ENCODE data around the gene SLC22A31.

DNA sequence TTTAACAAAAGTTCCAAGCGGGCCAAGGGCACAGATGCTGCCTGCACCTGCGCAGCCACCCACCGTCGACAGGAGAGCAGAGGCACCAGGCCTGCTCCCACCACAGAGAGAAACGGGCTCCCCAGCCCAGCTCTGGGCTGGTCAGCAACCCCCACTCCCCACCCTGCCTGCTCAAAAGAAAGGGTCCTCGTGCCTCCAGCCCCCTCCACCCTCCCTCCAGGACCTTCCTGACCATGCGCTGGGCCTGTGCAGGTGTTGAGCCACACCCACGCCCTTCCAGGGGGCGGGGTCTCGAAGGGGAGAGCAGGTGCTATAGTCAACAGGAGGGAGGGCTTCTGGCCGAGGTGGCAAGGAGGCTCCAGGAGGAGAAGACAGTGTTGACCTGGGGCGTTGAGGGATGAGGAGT lies 42.5 kb upstream of the SLC22A31 start:
- TF ChIP-seq POLR2A (IDR thresholded peaks at IDR 0.05): no peak
- TF ChIP-seq, protein P1, sequence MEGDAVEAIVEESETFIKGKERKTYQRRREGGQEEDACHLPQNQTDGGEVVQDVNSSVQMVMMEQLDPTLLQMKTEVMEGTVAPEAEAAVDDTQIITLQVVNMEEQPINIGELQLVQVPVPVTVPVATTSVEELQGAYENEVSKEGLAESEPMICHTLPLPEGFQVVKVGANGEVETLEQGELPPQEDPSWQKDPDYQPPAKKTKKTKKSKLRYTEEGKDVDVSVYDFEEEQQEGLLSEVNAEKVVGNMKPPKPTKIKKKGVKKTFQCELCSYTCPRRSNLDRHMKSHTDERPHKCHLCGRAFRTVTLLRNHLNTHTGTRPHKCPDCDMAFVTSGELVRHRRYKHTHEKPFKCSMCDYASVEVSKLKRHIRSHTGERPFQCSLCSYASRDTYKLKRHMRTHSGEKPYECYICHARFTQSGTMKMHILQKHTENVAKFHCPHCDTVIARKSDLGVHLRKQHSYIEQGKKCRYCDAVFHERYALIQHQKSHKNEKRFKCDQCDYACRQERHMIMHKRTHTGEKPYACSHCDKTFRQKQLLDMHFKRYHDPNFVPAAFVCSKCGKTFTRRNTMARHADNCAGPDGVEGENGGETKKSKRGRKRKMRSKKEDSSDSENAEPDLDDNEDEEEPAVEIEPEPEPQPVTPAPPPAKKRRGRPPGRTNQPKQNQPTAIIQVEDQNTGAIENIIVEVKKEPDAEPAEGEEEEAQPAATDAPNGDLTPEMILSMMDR (IDR thresholded peaks at IDR 0.05): no peak
- TF ChIP-seq EP300 (IDR thresholded peaks at IDR 0.05): no peak

Data from ovary (tissue), 3 donors.